Parathyroid adenoma (tissue), 2 donors: Measurements from ENCODE around the gene ZNF268.

Experiments
- H2AFZ ChIP-seq: fragments of 300-600 bp; sonication (generic); one replicate; pipeline ENCODE4 v1.7.0; 2017; ENCODE audit warnings: antibody characterized with exemption, mild to moderate bottlenecking
- H3K27ac ChIP-seq: fragments of 300-600 bp; sonication (generic); one replicate; pipeline ENCODE4 v1.7.0; 2017
- H3K27me3 ChIP-seq: fragments of 300-600 bp; sonication (generic); one replicate; pipeline ENCODE4 v1.7.0; 2017; ENCODE audit warnings: low read length; ENCODE audit not compliant: control insufficient read depth, insufficient read depth
- H3K36me3 ChIP-seq: fragments of 300-600 bp; sonication (generic); one replicate; pipeline ENCODE4 v1.7.0; 2017; ENCODE audit warnings: low read length; ENCODE audit not compliant: control insufficient read depth, insufficient read depth
- H3K4me1 ChIP-seq: fragments of 300-600 bp; sonication (generic); one replicate; pipeline ENCODE4 v1.7.0; 2017; ENCODE audit warnings: control low read depth
- H3K4me2 ChIP-seq: fragments of 300-600 bp; sonication (generic); one replicate; pipeline ENCODE4 v1.7.0; 2017; ENCODE audit warnings: low read length
- H3K4me3 ChIP-seq: fragments of 300-600 bp; sonication (generic); one replicate; pipeline ENCODE4 v1.7.0; 2017; ENCODE audit warnings: low read depth, low read length
- H3K79me2 ChIP-seq: fragments of 300-600 bp; sonication (generic); one replicate; pipeline ENCODE4 v1.7.0; 2017; ENCODE audit warnings: control low read depth
- H3K9ac ChIP-seq: fragments of 300-600 bp; sonication (generic); one replicate; pipeline ENCODE4 v1.7.0; 2017; ENCODE audit warnings: mild to moderate bottlenecking
- H3K9me3 ChIP-seq: fragments of 300-600 bp; sonication (generic); one replicate; pipeline ENCODE4 v1.7.0; 2017; ENCODE audit warnings: low read length; ENCODE audit not compliant: control insufficient read depth
- CTCF ChIP-seq: fragments of 300-600 bp; sonication (generic); IDR thresholded peaks from one replicate; pipeline ENCODE4 v1.7.0; 2017; ENCODE audit warnings: antibody characterized with exemption, mild to moderate bottlenecking
- donor health status: primary hyperparathyroidism.

Gene ZNF268

GRCh38 chr12:133165776-133166175, 15.5 kb upstream of the ZNF268 start:
- no peaks in the 10 kb centered on the region for H3K27me3 ChIP-seq
- H3K4me2 ChIP-seq: no peak overlapping the region
- no peak for TF ChIP-seq CTCF
- no peaks in the 10 kb centered on the region for H3K36me3 ChIP-seq
- H3K4me3 ChIP-seq: no peak overlapping the region
- H3K27ac ChIP-seq: no peak overlapping the region
- no peak overlapping the region for H3K9ac ChIP-seq
- H2AFZ ChIP-seq: no peak overlapping the region
- H3K9me3 ChIP-seq: no peaks in the 10 kb centered on the region
- H3K79me2 ChIP-seq: no peaks in the 10 kb centered on the region
- no peaks in the 10 kb centered on the region for H3K4me1 ChIP-seq

- Histone ChIP-seq H3K4me3 (no peak overlapping the region), H3K27me3 (no peaks in the 10 kb centered on the region), H2AFZ (no peak overlapping the region), H3K9me3 (no peaks in the 10 kb centered on the region), H3K9ac (no peak overlapping the region), H3K4me2 (no peak overlapping the region), H3K4me1 (no peaks in the 10 kb centered on the region), H3K27ac (no peak overlapping the region), H3K36me3 (no peaks in the 10 kb centered on the region), H3K79me2 (no peaks in the 10 kb centered on the region)
- TF ChIP-seq CTCF: no peak
Measured at GRCh38 chr12:133172491-133172890, 8.8 kb upstream of the ZNF268 start.

DNA sequence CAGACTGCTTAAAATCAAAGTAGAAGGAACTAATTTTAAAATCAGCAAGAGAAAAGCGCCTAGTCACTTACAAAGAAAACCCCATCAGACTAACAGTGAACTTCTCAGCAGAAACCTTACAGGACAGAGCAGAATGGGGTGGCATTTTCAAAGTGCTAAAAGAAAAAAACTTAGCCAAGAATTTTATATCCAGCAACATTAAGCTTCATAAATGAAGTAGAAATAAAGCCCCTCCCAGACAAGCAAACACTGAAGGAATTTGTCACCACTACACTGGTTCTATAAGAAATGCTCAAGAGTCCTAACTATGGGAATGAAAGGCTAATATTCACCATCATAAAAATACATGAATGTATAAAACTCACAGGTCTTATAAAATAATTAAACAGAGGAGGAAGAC, 6.4 kb upstream of the ZNF268 start:
- Histone ChIP-seq H3K36me3 (no peaks in the 10 kb centered on the region), H3K4me2 (no peak overlapping the region), H3K27me3 (no peaks in the 10 kb centered on the region), H3K79me2 (no peaks in the 10 kb centered on the region), H3K9me3 (no peaks in the 10 kb centered on the region), H2AFZ (no peak overlapping the region), H3K4me3 (no peak overlapping the region), H3K27ac (no peak overlapping the region), H3K9ac (no peak overlapping the region), H3K4me1 (no peaks in the 10 kb centered on the region)
- TF ChIP-seq CTCF: no peak

DNA sequence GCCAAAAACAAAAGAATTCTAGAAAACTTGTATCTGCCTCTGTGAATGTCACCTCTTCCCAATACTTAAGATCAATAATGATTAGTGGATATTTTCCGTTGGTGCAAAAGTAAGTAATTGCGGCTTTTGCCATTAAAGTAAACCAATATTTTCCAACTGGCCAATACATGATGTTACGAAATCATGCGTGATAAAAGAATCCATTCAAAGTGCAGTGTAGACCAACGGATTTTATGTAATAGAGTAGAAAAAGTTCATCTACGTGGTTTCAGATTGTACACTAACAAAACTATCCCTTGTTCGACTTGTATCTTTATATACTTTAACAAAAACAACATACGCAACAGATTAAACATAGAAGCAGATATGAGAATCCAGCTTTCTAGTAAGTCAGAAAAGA, 626 bp upstream of the ZNF268 start:
- no peak for TF ChIP-seq CTCF
- no peak overlapping the region for H3K27ac ChIP-seq

DNA sequence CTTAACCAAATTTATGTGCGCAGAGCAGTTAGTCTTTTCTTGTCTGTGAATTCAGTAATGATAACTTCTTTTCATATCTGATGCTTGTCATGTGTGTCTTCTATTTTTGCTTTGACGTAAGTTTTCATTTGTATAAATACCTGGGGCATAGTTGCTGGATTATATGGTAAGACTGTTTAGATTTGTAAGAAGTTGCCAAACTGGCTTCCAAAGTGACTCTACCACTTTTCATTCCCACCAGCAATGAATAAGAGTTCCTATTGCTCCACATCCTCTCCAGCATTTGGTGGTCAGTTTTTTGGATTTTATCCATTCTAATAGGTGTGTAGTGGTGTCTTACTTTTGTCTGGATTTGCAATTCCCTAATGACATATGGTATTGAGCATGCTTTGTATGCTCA, 8.9 kb downstream of the ZNF268 start:
- Histone ChIP-seq H3K27ac (no peak overlapping the region), H3K27me3 (no peaks in the 10 kb centered on the region), H3K9ac (no peak overlapping the region), H3K9me3 (no peaks in the 10 kb centered on the region), H3K4me2 (no peak overlapping the region), H3K4me1 (no peaks in the 10 kb centered on the region), H3K36me3 (peaks cover 7% of the 10 kb centered on the region), H3K79me2 (no peaks in the 10 kb centered on the region), H2AFZ (no peak overlapping the region), H3K4me3 (no peak overlapping the region)
- no peak for TF ChIP-seq CTCF

More for the DNA sequence above, 626 bp upstream of the ZNF268 start:
- no peaks in the 10 kb centered on the region for H3K9me3 ChIP-seq
- H3K4me1 ChIP-seq: no peaks in the 10 kb centered on the region
- no peak overlapping the region for H3K4me3 ChIP-seq
- no peaks in the 10 kb centered on the region for H3K79me2 ChIP-seq
- H3K9ac ChIP-seq: no peak overlapping the region
- no peak overlapping the region for H3K4me2 ChIP-seq
- no peaks in the 10 kb centered on the region for H3K27me3 ChIP-seq
- H2AFZ ChIP-seq: no peak overlapping the region
- no peaks in the 10 kb centered on the region for H3K36me3 ChIP-seq
